Activated CD4-positive, alpha-beta T cell treated with anti-CD3 and anti-CD28 coated beads, Interleukin-2, amount 50 U/mL, for 16 hours (primary cell): ENCODE results near the gene C20orf144.
"Not testable (repeated sequence)": the region's sequence is repeated elsewhere in the genome, so short reads cannot be mapped to it uniquely, and the experiment has no call there.

Source experiments
- DNase-seq: peaks from one replicate; pipeline ENCODE4 v3.0.0-alpha.2; 2020

C20orf144 gene

DNA sequence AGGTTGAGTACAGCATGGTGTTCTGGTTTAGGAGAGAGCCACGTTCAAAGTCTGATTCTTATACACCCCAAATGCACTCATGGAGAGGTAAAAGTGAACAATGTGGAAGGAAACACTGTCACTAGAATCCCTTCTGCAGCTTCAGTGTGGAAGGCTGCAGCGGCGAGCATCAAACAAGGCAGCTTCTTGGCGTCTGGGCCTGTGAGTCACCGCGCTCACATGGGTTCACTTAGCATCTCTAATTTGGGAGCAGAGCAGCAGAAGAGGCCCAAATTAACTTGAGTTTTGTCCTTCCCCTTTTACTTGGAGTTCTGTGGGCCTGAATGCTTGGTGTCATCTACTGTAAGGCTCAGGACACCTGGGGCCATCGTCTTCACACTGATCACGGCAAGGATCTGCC lies 35.0 kb downstream of the C20orf144 start:
- DNase-seq = no peak

DNA sequence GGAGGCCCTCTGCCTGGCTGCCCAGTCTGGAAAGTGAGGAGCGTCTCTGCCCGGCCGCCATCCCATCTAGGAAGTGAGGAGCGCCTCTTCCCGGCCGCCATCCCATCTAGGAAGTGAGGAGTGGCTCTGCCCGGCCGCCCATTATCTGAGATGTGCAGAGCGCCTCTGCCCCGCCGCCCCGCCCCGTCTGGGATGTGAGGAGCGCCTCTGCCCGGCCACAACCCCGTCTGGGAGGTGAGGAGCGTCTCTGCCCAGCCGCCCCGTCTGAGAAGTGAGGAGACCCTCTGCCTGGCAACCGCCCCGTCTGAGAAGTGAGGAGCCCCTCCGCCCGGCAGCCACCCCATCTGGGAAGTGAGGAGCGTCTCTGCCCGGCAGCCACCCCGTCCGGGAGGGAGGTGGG lies 36.8 kb downstream of the C20orf144 start:
- DNase-seq = not testable (repeated sequence)

DNA sequence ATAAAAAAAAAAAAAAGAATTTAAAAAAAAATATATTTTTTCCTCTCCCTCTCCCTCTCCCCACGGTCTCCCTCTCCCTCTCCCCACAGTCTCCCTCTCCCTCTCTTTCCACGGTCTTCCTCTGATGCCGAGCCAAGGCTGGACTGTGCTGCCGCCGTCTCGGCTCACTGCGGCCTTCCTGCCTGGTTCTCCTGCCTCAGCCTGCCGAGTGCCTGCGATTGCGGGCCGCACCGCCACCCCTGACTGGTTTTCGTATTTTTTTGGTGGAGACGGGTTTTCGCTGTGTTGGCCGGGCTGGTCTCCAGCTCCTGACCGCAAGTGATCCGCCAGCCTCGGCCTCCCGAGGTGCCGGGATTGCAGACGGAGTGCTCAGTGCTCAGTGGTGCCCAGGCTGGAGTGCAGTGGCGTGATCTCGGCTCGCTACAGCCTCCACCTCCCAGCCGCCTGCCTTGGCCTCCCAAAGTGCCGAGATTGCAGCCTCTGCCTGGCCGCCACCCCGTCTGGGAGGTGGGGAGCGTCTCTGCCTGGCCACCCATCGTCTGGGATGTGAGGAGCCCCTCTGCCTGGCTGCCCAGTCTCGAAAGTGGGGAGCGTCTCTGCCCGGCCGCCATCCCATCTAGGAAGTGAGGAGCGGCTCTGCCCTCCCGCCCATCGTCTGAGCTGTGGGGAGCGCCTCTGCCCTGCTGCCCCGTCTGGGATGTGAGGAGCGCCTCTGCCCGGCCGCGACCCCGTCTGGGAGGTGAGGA lies 38.7 kb downstream of the C20orf144 start:
- not testable (repeated sequence) for DNase-seq

DNA sequence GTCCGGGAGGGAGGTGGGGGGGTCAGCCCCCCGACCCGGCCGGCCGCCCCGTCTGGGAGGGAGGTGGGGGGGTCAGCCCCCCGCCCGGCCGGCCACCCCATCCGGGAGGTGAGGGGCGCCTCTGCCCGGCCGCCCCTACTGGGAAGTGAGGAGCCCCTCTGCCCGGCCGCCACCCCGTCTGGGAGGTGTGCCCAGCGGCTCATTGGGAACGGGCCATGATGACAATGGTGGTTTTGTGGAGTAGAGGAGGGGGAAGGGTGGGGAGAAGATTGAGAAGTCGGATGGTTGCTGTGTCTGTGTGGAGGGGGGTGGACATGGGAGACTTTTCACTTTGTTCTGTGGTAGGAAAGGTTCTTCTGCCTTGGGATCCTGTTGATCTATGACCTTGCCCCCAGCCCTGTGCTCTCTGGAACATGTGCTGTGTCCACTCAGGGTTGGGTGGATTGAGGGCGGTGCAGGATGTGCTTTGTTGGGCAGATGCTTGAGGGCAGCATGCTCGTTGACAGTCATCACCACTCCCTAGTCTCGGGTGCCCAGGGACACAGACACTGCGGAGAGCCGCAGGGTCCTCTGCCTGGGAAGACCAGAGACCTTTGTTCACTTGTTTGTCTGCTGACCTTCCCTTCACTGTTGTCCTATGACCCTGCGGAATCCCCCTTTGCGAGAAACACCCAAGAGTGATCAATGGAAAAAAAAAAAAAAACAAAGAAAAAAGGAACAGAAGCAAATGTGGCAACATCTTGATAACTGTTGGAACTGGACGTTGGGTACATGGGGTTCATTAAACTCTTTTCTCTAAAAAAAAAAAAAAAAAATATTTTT lies 39.7 kb downstream of the C20orf144 start:
- DNase-seq = no peak

DNA sequence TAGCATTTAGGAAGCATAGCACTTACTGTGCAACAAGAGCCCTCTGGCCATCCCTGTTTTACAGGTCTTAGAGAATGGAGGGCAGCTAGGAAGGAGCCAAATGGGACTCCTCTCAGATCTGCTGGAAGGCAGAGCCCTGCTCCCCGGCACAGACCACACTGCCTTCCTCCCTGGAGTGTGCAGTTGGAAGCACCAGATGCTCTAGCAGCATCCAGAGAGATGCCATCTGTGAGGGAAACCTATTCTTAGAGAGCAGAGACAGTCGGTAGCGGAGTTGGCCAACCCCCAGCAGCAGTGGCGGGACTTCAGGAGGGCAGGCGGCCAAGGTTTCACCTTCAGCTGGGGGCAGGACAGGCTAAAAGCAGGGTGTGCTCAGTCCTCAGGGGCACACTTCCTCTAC lies 40.7 kb downstream of the C20orf144 start:
- no peak for DNase-seq

DNA sequence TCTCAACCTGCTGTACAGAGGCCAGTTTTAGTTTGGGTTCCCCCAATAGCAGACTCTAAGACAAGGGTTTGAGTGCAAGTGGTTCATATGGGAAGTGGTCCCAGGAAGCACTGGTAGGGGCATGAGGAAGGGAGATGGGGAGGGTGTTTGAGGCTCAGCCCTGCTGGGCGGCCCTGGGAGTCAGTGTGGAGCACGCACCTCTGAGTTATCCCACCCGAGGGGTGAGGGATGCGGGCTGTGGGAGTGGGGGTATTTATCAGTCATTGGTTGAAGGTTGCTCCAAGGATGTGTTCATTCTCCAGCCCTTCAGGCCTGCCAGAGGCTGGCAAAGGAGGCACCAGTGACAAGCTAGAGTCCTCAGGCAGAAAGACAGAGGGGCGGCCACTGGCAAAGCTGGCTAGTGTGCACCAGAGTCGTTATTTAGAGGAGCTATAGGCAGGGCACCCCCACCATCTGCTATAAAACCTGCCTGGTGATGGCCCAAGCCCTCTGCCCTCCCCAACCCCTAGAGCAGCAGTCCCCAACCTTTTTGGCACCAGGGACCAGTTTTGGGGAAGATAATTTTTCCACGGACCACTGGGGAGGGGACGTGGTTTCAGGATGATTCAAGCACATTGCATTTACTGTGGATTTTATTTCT lies 41.5 kb downstream of the C20orf144 start:
- DNase-seq = no peak

DNA sequence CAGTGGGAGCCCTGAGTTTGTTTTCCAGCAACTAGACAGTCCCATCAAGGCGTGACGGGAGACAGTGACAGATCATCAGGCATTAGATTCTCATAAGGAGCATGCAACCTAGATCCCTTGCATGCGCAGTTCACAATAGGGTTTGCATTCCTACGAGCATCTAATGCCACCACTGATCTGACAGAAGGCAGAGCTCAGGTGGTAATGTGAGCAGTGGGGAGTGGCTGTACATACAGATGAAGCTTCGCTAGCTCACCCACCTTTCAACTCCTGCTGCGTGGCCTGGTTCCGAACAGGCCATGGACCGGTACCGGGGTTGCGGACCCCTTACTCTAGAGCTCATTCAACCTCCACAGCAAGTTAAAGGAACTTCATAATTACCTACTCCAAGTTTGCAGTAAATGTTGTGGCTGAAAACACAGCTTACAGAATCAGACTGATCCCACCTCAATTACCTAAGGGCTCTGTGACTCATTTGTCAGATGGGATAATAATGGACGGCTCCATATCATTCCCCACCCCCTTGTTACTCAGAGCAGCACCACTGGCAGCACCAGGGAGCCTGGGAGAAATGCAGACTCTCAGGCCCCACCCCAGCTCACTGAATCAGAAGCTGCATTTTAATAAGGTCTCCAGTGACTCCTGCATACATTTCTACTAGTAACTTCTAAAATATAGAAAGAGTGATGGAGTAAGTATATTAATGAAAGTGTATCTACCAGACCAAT lies 42.2 kb downstream of the C20orf144 start:
- DNase-seq = no peak

GRCh38 chr20:33707668-33708067 lies 45.5 kb downstream of the C20orf144 start:
- DNase-seq = no peak

GRCh38 chr20:33709398-33709797 lies 47.3 kb downstream of the C20orf144 start:
- DNase-seq = no peak

GRCh38 chr20:33709905-33710541 lies 47.9 kb downstream of the C20orf144 start:
- DNase-seq = no peak

DNA sequence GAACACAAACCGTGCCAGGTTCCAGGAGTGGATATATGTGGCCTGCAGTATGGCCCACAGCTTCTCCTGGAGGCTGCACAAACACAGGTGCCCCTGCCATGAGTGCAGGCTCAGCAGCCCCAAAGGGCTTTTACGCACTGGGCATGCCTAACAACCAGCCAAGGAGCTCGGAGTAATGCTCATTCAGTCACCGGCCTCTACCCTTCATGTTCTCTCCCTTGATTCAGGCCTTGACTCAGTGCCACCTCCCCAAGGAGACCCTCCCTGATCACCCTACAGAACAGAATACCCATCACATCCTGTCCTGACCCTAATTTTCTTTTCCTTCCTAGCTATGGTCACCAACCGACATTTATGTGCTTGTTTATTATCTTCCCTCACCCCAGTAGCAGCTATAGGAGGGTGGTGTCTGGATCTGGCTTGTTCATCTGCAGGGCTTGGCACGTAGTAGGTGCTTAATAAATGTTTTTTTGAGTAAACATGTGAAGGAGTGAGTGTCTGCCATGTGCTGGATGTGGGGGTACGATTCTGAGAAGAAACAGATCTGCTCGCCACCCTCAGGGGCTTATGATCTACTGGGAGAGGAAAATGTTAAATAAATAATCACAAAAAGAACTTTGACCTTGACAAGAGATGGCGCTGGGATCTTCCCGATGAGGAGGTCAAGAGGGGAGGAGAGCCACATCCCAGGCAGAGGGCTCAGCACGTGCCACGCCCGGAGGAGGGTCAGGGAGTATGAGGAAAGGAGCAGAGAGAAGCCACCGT lies 48.7 kb downstream of the C20orf144 start:
- DNase-seq = no peak

- no peak for DNase-seq
Measured at GRCh38 chr20:33711446-33711738, 49.3 kb downstream of the C20orf144 start.
